Peyer's patch (tissue), 4 donors: ENCODE results near the gene CD99. TPM values are rescaled to one million over a fixed set of nuclear protein-coding genes. Genes with fewer than 3 reads are reported as not detected.
"Not testable (repeated sequence)": the region's sequence is repeated elsewhere in the genome, so short reads cannot be mapped to it uniquely, and the experiment has no call there.

Source experiments
- DNase-seq, 3 donors: peaks; one replicate each; pipeline ENCODE4 v3.0.0-alpha.2; 2017 to 2019
- H3K27ac ChIP-seq, 4 donors: fragments of 200-600 bp; sonication (generic); one replicate each; pipeline ENCODE4 v1.5.1; 2016 to 2019
- H3K27me3 ChIP-seq, 2 donors: fragments of 200-600 bp; sonication (generic); one replicate each; pipeline ENCODE4 v1.5.1; 2019
- H3K36me3 ChIP-seq, 3 donors: fragments of 200-600 bp; sonication (generic); one replicate each; pipeline ENCODE4 v1.5.1; 2016 to 2019
- H3K4me1 ChIP-seq, 4 donors: fragments of 200-600 bp; sonication (generic); one replicate each; pipeline ENCODE4 v1.5.1; 2016 to 2019
- H3K4me3 ChIP-seq, 4 donors: fragments of 200-600 bp; sonication (generic); 1 replicate in 3 of 4; 2 replicates in 1 of 4; pipeline ENCODE4 v1.5.1; 2016 to 2019; ENCODE audit warnings: mild to moderate bottlenecking in 1 of 4
- H3K9me3 ChIP-seq, 4 donors: fragments of 200-600 bp; sonication (generic); one replicate each; pipeline ENCODE4 v1.5.1; 2016 to 2019; ENCODE audit warnings: mild to moderate bottlenecking in 1 of 4
- POLR2A ChIP-seq, 2 donors: fragments of 450-650 bp; IDR thresholded peaks; one replicate each; pipeline ENCODE4 v1.5.1; 2017; ENCODE audit warnings: antibody characterized with exemption in 2 of 2, mild to moderate bottlenecking in 2 of 2, moderate library complexity in 2 of 2
- total RNA-seq, 4 donors: library from RNA; depleted of rRNA; stranded (reverse); fragments of >200 nt; gene quantifications; one replicate each; pipeline ENCODE4 v1.1.0, GENCODE V29; 2016
- TF ChIP-seq, protein P1 (sequence below), 6 experiments: fragments of 450-650 bp in 4 of 6; fragments of 200-600 bp in 2 of 6; sonication (generic) in 1 of 6; IDR thresholded peaks; one replicate each; pipeline ENCODE4 v1.5.1; 2017 to 2019; ENCODE audit warnings: antibody characterized with exemption in 6 of 6, mild to moderate bottlenecking in 3 of 6, moderate library complexity in 1 of 6

Gene CD99
- total RNA-seq, 4 donors from 2014 or later, result 129 to 209 (median 175) TPM

DNA sequence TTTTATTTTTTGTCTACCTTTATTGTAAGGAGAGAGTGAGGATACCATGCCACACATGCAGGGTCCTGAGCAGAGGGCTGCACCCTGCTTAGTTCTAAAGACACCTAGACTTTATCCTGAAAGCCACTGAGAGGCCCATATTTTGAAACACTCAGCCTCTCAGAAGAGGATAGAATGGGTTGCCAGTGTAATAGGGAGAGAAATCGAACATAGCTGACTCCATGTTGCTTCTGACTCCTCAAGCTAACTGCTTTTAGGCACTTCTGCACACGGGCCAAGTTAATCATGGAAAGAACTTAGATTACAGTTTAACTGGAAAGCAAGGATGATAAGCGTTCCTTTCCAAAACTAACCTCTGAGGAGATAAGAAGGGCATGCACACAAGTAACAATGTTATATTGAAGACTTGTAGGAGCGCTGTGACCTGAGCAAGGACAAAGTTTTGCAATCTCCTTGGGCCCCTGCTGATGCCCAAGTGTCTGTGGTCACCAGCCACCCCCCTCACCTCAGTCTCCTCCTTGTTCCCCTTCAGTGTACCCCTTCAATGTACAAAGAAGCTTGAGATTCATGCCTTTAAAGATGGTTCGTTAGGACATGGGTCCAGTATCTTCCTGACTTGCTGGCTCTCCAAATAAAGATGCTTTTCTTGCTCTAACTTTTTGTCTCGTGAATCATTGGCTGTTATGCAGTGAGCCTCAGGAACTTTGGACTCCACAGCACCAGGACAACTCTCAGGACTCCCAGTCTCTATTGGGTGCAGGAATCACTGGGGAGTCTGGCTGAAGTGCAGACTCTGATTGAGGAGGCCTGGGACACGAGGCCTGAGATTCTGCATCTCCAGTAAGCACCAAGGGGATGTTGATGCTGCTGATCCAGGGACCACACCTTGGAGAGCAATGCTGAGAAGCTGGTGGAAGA lies 25.4 kb upstream of the CD99 start:
- Histone ChIP-seq H3K27ac (no peak overlapping the region), H3K9me3 (no peaks in the 10 kb centered on the region), H3K36me3 (no peaks in the 10 kb centered on the region), H3K4me1 (no peaks in the 10 kb centered on the region), H3K4me3 (no peak overlapping the region), H3K27me3 (no peaks in the 10 kb centered on the region)
- TF ChIP-seq, protein P1, sequence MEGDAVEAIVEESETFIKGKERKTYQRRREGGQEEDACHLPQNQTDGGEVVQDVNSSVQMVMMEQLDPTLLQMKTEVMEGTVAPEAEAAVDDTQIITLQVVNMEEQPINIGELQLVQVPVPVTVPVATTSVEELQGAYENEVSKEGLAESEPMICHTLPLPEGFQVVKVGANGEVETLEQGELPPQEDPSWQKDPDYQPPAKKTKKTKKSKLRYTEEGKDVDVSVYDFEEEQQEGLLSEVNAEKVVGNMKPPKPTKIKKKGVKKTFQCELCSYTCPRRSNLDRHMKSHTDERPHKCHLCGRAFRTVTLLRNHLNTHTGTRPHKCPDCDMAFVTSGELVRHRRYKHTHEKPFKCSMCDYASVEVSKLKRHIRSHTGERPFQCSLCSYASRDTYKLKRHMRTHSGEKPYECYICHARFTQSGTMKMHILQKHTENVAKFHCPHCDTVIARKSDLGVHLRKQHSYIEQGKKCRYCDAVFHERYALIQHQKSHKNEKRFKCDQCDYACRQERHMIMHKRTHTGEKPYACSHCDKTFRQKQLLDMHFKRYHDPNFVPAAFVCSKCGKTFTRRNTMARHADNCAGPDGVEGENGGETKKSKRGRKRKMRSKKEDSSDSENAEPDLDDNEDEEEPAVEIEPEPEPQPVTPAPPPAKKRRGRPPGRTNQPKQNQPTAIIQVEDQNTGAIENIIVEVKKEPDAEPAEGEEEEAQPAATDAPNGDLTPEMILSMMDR (IDR thresholded peaks at IDR 0.05), result no peak
- TF ChIP-seq POLR2A (IDR thresholded peaks at IDR 0.05), result no peak
- no peak for DNase-seq

DNA sequence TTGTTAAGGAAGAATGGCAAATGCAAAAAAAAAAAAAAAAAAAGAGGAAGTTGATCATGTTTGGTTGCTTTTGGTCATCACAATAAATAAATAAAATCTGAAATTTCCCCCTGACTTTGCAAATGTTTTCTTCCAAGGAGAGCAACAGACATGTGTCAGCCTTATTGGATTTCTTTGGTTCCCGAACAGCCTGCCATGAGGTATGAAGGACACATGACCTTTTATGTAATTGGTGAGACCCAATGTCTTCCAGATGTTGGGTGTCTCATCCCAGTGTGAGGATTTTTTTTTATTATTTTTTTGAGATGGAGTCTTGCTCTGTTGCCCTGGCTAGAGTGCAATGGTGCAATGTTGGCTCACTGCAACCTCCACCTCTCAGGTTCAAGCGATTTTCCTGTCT lies 24.6 kb upstream of the CD99 start:
- Histone ChIP-seq H3K36me3 (no peaks in the 10 kb centered on the region), H3K4me1 (no peaks in the 10 kb centered on the region), H3K27me3 (no peaks in the 10 kb centered on the region), H3K4me3 (no peak overlapping the region), H3K9me3 (no peaks in the 10 kb centered on the region), H3K27ac (no peak overlapping the region)
- DNase-seq, result no peak
- TF ChIP-seq, protein P1 (IDR thresholded peaks at IDR 0.05), result no peak
- TF ChIP-seq POLR2A (IDR thresholded peaks at IDR 0.05), result no peak

DNA sequence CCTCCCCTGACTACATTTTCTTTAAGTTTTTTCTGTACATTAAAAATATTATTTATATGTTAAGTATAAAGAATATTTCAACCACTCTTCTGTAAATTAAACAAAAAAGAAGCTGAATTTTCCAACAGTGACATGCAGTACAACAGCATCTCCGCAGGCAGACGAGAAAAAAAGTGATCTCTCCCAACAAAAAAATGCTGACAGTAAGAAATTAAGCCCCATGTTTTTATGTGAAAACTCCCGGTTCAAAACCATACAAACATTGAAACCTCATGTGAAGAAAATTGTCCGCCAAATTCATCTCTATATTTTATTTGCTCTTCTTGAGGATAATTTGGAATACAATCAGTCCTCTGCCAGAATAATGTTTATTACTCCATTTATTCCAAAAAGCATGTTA lies 20.1 kb upstream of the CD99 start:
- Histone ChIP-seq H3K4me1 (no peaks in the 10 kb centered on the region), H3K27ac (no peak overlapping the region), H3K27me3 (no peaks in the 10 kb centered on the region), H3K4me3 (no peak overlapping the region), H3K36me3 (no peaks in the 10 kb centered on the region), H3K9me3 (no peaks in the 10 kb centered on the region)
- DNase-seq, result no peak
- no peak for TF ChIP-seq POLR2A (IDR thresholded peaks at IDR 0.05)
- TF ChIP-seq, protein P1 (IDR thresholded peaks at IDR 0.05), result no peak

DNA sequence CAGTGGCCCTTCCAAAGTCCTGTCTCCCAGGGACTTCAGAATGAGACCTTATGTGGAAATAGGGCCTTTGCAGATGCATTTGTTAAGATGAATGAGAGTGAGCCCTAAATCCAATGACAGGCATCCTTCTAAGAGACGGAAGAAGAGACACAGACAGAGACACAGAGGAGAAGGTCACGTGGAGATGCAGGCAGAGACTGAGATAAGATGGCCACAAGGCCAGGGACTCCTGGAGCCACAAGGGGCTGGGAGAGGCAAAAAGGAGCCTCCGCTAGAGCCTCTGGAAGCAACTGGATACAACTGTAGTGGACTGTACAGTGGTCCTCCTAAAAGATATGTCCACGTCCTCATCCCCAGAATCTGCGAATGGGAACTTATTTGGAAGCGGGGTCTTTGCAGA lies 19.0 kb upstream of the CD99 start:
- H3K4me3 ChIP-seq, result no peak overlapping the region
- DNase-seq, result no peak
- H3K27ac ChIP-seq, result no peak overlapping the region
- H3K27me3 ChIP-seq, result no peaks in the 10 kb centered on the region
- H3K36me3 ChIP-seq, result no peaks in the 10 kb centered on the region
- H3K4me1 ChIP-seq, result peaks cover 0 to 6% (median 0%) of the 10 kb centered on the region in 4 donors
- no peaks in the 10 kb centered on the region for H3K9me3 ChIP-seq
- TF ChIP-seq, protein P1 (IDR thresholded peaks at IDR 0.05), result no peak
- TF ChIP-seq POLR2A (IDR thresholded peaks at IDR 0.05), result no peak

DNA sequence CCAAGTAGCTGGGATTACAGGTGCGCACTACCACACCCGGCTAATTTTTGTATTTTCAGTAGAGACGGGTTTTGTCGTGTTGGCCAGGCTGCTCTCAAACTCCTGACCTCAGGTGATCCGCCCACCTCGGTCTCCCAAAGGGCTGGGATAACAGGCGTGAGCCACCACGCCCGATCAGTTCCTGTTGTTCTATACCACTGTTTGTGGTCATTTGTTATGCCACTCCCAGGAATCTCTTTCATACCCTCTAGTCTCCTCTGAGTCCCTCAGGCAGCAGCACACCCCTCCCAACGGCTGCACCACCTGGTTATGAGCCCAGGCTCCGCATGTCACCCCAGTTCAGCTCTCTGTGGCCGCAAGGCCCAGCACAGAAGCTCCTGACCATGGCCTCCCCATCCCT lies 17.5 kb upstream of the CD99 start:
- Histone ChIP-seq H3K4me1 (peaks cover 0 to 14% (median 0%) of the 10 kb centered on the region in 4 donors), H3K36me3 (no peaks in the 10 kb centered on the region), H3K4me3 (no peak overlapping the region), H3K9me3 (no peaks in the 10 kb centered on the region), H3K27me3 (no peaks in the 10 kb centered on the region), H3K27ac (no peak overlapping the region)
- no peak for DNase-seq
- TF ChIP-seq, protein P1 (IDR thresholded peaks at IDR 0.05), result no peak
- no peak for TF ChIP-seq POLR2A (IDR thresholded peaks at IDR 0.05)

DNA sequence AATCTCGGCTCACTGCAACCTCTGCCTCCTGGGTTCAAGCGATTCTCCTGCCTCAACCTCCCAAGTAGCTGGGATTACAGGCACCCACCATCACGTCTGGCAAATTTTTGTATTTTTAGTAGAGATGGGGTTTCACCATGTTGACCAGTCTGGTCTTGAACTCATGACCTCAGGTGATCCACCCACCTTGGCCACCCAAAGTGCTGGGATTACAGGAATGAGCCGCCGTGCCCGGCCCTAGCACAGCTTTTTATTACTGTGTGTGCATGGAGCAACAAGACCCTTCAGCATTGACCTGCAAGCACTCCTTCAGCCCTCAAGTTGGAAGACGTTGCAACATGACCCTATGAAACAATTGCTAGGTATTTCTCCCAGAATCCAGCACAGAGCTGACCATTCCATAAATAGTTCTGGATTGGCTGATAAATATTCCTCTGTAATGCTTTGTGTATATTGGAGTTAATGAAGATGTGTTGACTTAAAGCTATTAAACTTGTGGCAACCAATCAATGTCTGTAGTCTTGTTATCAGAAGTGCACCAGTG lies 15.4 kb upstream of the CD99 start:
- H3K9me3 ChIP-seq, H3K27me3 ChIP-seq, H3K27ac ChIP-seq, H3K4me3 ChIP-seq, H3K36me3 ChIP-seq, DNase-seq: not testable (repeated sequence)
- peaks cover 0 to 14% (median 0%) of the 10 kb centered on the region in 4 donors for H3K4me1 ChIP-seq
